ENCODE data around the gene DUSP8. TPM values are rescaled to one million over a fixed set of nuclear protein-coding genes. Genes with fewer than 3 reads are reported as not detected.

Gene DUSP8
- polyA plus RNA-seq, 1 experiment: 1.5 TPM

- POLR2A ChIA-PET: no interaction called here
- Histone ChIP-seq H3K27ac (ENCODE audit: low read depth, low read length) (no peak overlapping the region), H3K9me3 (ENCODE audit: control insufficient read depth, insufficient read depth, low read length) (no peaks in the 10 kb centered on the region; the same call in 1 of the 2 replicates), H3K27me3 (ENCODE audit: control insufficient read depth, insufficient read depth, low read length) (no peaks in the 10 kb centered on the region), H3K4me3 (ENCODE audit: low read depth, low read length) (no peak overlapping the region)
- CTCF ChIA-PET: no interaction called here
- no peak for DNase-seq (ENCODE audit: low read depth, low spot score)
- no peak for TF ChIP-seq CTCF (IDR thresholded peaks at IDR 0.05; ENCODE audit: low read depth, low read length)
These were observed 62.3 kb downstream of the DUSP8 start for GRCh38 chr11:1509626-1510255.

- Histone ChIP-seq H3K9me3 (ENCODE audit: control insufficient read depth, insufficient read depth, low read length) (no peaks in the 10 kb centered on the region; the same call in 1 of the 2 replicates), H3K4me3 (ENCODE audit: low read depth, low read length) (no peak overlapping the region), H3K27ac (ENCODE audit: low read depth, low read length) (no peak overlapping the region), H3K27me3 (ENCODE audit: control insufficient read depth, insufficient read depth, low read length) (no peaks in the 10 kb centered on the region)
- DNase-seq (ENCODE audit: low read depth, low spot score): no peak
- TF ChIP-seq CTCF (IDR thresholded peaks at IDR 0.05; ENCODE audit: low read depth, low read length): no peak
- POLR2A ChIA-PET: no interaction called here
- CTCF ChIA-PET: no interaction called here
These were observed 63.1 kb downstream of the DUSP8 start for GRCh38 chr11:1508986-1509385.

GRCh38 chr11:1508491-1508891, 63.6 kb downstream of the DUSP8 start:
- no peak overlapping the region for H3K4me3 ChIP-seq (ENCODE audit: low read depth, low read length)
- no peaks in the 10 kb centered on the region for H3K27me3 ChIP-seq (ENCODE audit: control insufficient read depth, insufficient read depth, low read length)
- CTCF ChIA-PET: no interaction called here
- POLR2A ChIA-PET: no interaction called here
- TF ChIP-seq CTCF (IDR thresholded peaks at IDR 0.05; ENCODE audit: low read depth, low read length): no peak
- H3K9me3 ChIP-seq (ENCODE audit: control insufficient read depth, insufficient read depth, low read length): no peaks in the 10 kb centered on the region; the same call in 1 of the 2 replicates
- H3K27ac ChIP-seq (ENCODE audit: low read depth, low read length): no peak overlapping the region
- DNase-seq (ENCODE audit: low read depth, low spot score): no peak

GRCh38 chr11:1507381-1508140, 64.5 kb downstream of the DUSP8 start:
- no peaks in the 10 kb centered on the region for H3K27me3 ChIP-seq (ENCODE audit: control insufficient read depth, insufficient read depth, low read length)
- ChIA-PET CTCF (no interaction called here), POLR2A (no interaction called here)
- DNase-seq (ENCODE audit: low read depth, low spot score): no peak
- H3K9me3 ChIP-seq (ENCODE audit: control insufficient read depth, insufficient read depth, low read length): no peaks in the 10 kb centered on the region; the same call in 1 of the 2 replicates
- H3K4me3 ChIP-seq (ENCODE audit: low read depth, low read length): no peak overlapping the region
- H3K27ac ChIP-seq (ENCODE audit: low read depth, low read length): no peak overlapping the region
- TF ChIP-seq CTCF (IDR thresholded peaks at IDR 0.05; ENCODE audit: low read depth, low read length): no peak

- ChIA-PET POLR2A (no interaction called here), CTCF (no interaction called here)
- no peak overlapping the region for H3K27ac ChIP-seq (ENCODE audit: low read depth, low read length)
- DNase-seq (ENCODE audit: low read depth, low spot score): no peak
- no peak overlapping the region for H3K4me3 ChIP-seq (ENCODE audit: low read depth, low read length)
- TF ChIP-seq CTCF (IDR thresholded peaks at IDR 0.05; ENCODE audit: low read depth, low read length): no peak
- H3K27me3 ChIP-seq (ENCODE audit: control insufficient read depth, insufficient read depth, low read length): no peaks in the 10 kb centered on the region
- H3K9me3 ChIP-seq (ENCODE audit: control insufficient read depth, insufficient read depth, low read length): no peaks in the 10 kb centered on the region; the same call in 1 of the 2 replicates
These were observed 65.1 kb downstream of the DUSP8 start for GRCh38 chr11:1506981-1507380.
